ENCODE measurements around the gene OR51T1. TPM values are rescaled to one million over a fixed set of nuclear protein-coding genes. Genes with fewer than 3 reads are reported as not detected.
A peak's percentile ranks its signal among the peaks of the same experiment; 100 is the strongest.
"Not testable (repeated sequence)": the region's sequence is repeated elsewhere in the genome, so short reads cannot be mapped to it uniquely, and the experiment has no call there.

The OR51T1 gene
- total RNA-seq = not detected
- long read RNA-seq = 0 reads

- no peak for ATAC-seq
- intact Hi-C loops (cut with DNase I) = no loop called here
Observed at GRCh38 chr11:4881860-4882500, at the start of gene OR51T1. TSS of gene OR51T1 (plus strand) at chr11:4881900. CDS start at chr11:4881900, 0 bp downstream.

GRCh38 chr11:4839851-4840549 lies 41.7 kb upstream of the OR51T1 start:
- intact Hi-C loops (cut with DNase I) = no loop called here
- ATAC-seq = no peak

More at GRCh38 chr11:4881860-4882500, at the start of gene OR51T1:
- no peak for DNase-seq

GRCh38 chr11:4848908-4849532 lies 32.7 kb upstream of the OR51T1 start, which contains the start of gene OR51S1:
TSS of gene OR51S1 (minus strand) at chr11:4849208. CDS start at chr11:4849208, 0 bp downstream.
- ATAC-seq (peak in 1 of 2 donors; percentile 22), DNase-seq (no peak)
- intact Hi-C loops (cut with DNase I) = no loop called here

More at GRCh38 chr11:4839851-4840549, 41.7 kb upstream of the OR51T1 start:
- DNase-seq = no peak

GRCh38 chr11:4851033-4851432 lies 30.7 kb upstream of the OR51T1 start:
- ATAC-seq (peak; percentile 47 to 82), DNase-seq (peak; percentile 35)
- intact Hi-C loops (cut with DNase I) = no loop called here

GRCh38 chr11:4854286-4854685 lies 27.4 kb upstream of the OR51T1 start:
- DNase-seq; intact Hi-C loops (cut with DNase I); ATAC-seq: not testable (repeated sequence)

- intact Hi-C loops (cut with DNase I) = no loop called here
- ATAC-seq (no peak), DNase-seq (no peak)
Observed at GRCh38 chr11:4862447-4863236, 19.1 kb upstream of the OR51T1 start.

GRCh38 chr11:4863876-4864275 lies 17.8 kb upstream of the OR51T1 start:
- intact Hi-C loops (cut with DNase I) = no loop called here
- ATAC-seq (no peak), DNase-seq (no peak)

GRCh38 chr11:4865855-4866254 lies 15.8 kb upstream of the OR51T1 start:
- DNase-seq = no peak
- ATAC-seq = no peak
- intact Hi-C loops (cut with DNase I) = no loop called here

GRCh38 chr11:4881188-4881587 lies 512 bp upstream of the OR51T1 start:
- ATAC-seq (no peak), DNase-seq (no peak)
- intact Hi-C loops (cut with DNase I) = no loop called here

- DNase-seq = no peak
- no peak for ATAC-seq
- intact Hi-C loops (cut with DNase I) = no loop called here
Observed at GRCh38 chr11:4882543-4882942, 843 bp downstream of the OR51T1 start.

GRCh38 chr11:4884361-4884760 lies 2.7 kb downstream of the OR51T1 start:
- ATAC-seq (no peak), DNase-seq (no peak)
- intact Hi-C loops (cut with DNase I) = no loop called here

- intact Hi-C loops (cut with DNase I) = no loop called here
- DNase-seq (no peak), ATAC-seq (no peak)
Observed at GRCh38 chr11:4886186-4886585, 4.5 kb downstream of the OR51T1 start.

- DNase-seq = no peak
- intact Hi-C loops (cut with DNase I) = no loop called here
- no peak for ATAC-seq
Observed at GRCh38 chr11:4887591-4887990, 5.9 kb downstream of the OR51T1 start.

GRCh38 chr11:4890279-4890678 lies 8.6 kb downstream of the OR51T1 start:
- ATAC-seq = no peak
- intact Hi-C loops (cut with DNase I) = no loop called here
- no peak for DNase-seq

GRCh38 chr11:4891996-4892640 lies 10.4 kb downstream of the OR51T1 start:
- ATAC-seq = peak in 1 of 2 donors; percentile 57
- intact Hi-C loops (cut with DNase I) = no loop called here
- DNase-seq = no peak

GRCh38 chr11:4903484-4903883 lies 21.8 kb downstream of the OR51T1 start, which contains the start of gene OR51A7:
TSS of gene OR51A7 (plus strand) at chr11:4903783. CDS start at chr11:4907370, 3,587 bp downstream.
- ATAC-seq (no peak), DNase-seq (no peak)
- intact Hi-C loops (cut with DNase I) = no loop called here

GRCh38 chr11:4916581-4916980 lies 34.9 kb downstream of the OR51T1 start:
- no peak for DNase-seq
- ATAC-seq = no peak
- intact Hi-C loops (cut with DNase I) = no loop called here

- DNase-seq (no peak), ATAC-seq (no peak)
- intact Hi-C loops (cut with DNase I) = no loop called here
Observed at GRCh38 chr11:4919250-4919649, 37.5 kb downstream of the OR51T1 start, which contains the start of gene OR51G2. TSS of gene OR51G2 (minus strand) at chr11:4919350. CDS start at chr11:4915663, 3,687 bp downstream.

- intact Hi-C loops (cut with DNase I) = no loop called here
- no peak for DNase-seq
- ATAC-seq = no peak
Observed at GRCh38 chr11:4921796-4922195, 40.1 kb downstream of the OR51T1 start.

Measured in left cardiac atrium (tissue), 4 donors.